Fibroblast of skin of left quadriceps (primary cell): ENCODE results near the gene DAPK1.
A peak's percentile ranks its signal among the peaks of the same experiment; 100 is the strongest.

Experiments
- DNase-seq, 2 experiments: peaks; one replicate each; pipeline ENCODE4 v3.0.0-alpha.2; 2013; ENCODE audit warnings: low read depth in 2 of 2

Gene DAPK1

GRCh38 chr9:87594194-87594593 lies 96.5 kb downstream of the DAPK1 start:
- DNase-seq = no peak

DNA sequence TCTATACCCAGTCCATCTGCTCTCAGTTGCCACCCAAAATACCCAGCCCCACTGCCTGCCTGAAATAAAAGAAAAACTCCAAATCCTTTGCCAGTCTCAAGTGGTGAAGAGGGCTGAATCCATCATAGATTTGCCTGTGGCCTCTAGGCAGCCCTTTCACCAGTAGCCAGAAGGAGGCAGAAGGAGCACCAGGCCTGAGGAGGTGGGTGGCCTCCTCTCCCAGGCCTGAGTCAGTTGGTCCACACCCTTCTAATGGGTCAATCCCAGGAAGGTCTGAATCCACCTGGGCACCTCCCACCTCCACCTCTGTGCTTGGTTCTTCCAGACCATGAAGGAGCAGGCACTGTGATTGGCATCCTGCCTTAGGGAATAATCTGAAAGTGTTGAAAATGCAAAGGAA lies 97.0 kb downstream of the DAPK1 start:
- DNase-seq = no peak

DNA sequence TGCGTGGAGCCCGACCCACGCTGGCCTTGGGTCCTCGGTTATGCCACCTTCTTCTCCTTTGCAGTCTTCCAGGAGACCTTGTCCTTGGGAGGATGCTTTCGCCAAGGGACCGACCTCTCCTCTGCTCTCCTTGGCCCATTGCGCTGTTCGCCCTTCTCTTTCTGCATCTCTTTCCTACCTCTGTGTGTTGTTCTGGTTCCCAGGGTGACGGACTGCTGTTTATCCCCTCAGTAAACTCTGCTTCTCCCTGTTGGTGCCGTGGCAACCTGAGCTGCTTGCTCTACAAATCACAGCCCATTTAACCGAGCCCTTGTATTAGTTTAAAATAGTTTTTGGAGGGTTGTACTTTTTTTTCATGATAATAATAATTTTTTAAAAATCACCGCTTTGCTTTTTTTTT lies 97.9 kb downstream of the DAPK1 start:
- DNase-seq = no peak

GRCh38 chr9:87596862-87597261 lies 99.2 kb downstream of the DAPK1 start:
- no peak for DNase-seq

GRCh38 chr9:87597710-87598443 lies 100.2 kb downstream of the DAPK1 start:
- DNase-seq = no peak

DNA sequence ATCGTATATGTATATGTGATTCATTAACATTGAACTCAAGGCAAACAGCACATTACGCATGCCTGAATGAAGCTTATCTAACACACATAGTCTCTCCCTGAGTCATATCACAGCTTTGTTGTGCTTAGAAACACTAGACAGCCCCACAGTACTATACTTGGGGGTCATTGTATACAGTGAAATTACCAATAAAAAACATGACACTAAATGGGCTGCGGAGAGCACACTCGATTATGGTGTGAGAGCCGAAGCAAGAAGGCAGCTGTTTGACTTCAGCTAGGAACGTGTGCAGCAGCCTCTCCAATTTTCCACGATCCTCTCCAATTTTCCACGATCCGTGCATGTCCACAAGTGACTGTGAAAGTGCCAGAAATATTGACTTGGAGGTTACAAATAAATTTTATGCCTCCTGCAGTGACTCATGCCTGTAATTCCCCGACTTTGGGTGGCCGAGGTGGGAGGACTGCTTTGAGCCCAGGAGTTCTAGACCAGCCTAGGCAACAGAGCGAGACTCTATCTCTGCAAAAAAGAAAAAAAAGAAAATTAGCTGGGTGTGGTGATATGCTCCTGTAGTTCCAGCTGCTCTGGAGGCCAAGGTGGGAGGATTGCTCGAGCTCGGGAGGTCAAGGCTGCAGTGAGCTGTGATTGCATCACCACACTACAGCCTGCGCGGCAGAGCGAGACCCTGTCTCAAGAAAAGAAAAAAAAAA lies 102.4 kb downstream of the DAPK1 start:
- peak; percentile 69 to 72 for DNase-seq

DNA sequence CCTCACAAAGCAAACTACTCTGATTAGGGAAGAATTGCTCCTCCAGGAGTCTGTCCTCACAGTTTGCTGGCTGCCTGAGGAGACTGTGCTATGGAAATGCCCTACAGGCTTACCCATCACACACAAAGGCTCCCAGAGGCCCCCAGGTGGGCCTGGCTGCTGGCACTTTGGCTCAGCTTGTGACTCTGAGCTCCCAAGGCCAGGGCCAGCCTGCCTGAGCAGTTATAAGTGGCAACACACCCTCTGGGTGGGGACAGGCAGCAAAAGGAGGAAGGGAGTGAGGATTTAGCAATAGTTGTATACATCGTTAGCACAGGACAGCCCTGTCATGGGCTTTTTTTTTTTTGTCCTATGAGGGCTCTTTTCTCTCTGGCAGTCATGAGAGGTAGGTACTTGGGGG lies 103.5 kb downstream of the DAPK1 start:
- DNase-seq = no peak

DNA sequence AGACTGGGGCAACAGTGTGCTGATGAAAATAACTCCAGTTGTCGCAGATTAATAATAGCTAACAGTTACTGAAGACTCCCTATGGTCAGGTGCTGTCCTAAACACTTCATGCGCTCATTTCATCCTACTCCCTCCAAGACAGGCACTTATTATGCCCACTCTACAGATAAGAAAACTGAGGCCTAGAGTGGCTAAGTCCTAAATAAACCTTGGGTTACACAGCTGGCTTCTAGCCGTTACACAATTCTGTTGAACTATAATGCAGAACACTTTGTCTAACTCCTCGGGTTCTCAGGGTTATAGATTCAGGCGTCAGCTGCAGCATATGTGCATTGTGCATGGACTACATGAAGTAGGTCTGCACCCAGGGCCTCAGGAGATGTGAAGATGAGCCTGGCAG lies 103.9 kb downstream of the DAPK1 start:
- no peak for DNase-seq

DNA sequence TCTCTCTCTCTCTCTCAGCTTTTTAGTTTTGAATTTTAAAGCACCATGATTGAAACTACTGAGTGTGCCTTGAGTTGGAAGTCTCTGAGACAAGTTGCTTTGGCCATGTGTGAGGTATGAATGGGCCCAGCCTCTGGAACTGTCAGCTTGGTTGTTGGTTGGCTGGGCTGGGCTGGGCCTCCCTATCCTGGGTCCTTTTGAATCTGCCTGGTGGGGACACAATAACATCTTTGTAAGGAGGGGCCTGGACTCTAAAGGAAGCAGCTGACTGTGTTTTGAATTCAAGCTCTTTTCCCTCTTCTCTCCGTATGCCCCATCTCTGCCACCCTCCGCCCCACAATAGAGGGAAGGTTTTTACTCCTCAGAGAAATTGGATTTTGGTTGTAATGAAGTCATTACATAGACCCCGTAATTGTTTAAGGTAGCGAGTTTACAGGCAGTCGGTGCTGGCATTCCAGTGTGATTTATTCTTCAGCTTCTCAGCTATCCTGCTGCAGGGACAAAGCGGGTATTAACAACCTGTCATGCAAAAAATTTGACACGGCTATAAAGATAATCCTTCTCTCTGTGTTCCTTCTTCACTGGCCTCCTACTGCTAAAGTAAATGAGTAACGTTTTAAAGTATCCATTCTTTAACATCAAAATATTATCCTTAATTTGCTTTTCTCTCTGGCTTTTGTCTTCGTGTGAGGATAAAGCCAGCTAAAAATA lies 105.4 kb downstream of the DAPK1 start:
- no peak for DNase-seq

DNA sequence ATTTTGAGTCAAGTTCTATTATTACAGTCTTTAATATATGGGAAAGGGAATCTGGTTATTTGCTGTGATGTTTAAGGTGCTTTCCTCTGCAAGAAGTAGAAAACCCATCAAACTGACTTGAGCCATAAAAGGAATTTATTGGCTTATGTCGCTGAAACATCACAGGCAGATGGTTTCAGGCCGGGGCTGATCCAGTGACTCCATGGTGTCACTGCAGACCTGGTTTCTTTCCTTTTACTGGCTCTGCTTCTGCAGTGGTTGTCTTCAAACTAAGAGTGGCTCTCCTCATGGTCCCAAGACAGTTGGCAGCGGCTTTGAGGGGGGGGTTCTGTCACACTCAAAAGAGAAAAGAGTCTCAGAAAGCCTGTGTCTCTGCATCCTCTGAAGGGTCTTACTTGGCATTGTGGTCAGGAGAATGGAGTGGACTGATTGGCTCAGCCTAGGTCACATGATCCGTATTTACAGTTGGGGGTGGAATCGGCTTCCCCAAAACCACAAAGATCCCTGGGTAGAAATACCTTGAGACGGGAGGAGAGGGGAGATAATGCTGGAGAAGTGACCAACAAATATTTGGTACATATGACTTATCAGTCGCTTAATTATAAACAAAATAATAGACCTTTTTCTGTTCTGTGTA lies 106.3 kb downstream of the DAPK1 start:
- DNase-seq = no peak

- no peak for DNase-seq
Observed at GRCh38 chr9:87604886-87605588, 107.4 kb downstream of the DAPK1 start.

GRCh38 chr9:87605676-87606075 lies 108.0 kb downstream of the DAPK1 start:
- no peak for DNase-seq

- DNase-seq = peak; percentile 44 to 48
Observed at GRCh38 chr9:87606841-87607521, 109.3 kb downstream of the DAPK1 start.

DNA sequence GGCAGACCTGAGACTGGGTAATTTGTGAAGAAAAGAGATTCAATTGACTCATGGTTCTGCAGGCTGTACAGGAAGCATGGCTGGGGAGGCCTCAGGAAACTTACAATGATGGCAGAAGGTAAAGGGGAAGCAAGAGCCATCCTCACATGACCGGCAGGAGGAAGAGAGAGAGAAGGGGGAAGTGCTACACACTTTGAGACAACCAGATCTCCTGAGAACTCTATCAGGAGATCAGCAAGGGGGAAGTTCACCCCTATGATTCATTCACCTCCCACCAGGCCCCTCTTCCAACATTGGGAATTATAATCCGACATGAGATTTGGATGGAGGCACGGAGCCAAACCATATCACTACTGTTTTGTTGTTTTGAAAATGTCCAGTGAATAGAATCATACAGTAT lies 110.2 kb downstream of the DAPK1 start:
- no peak for DNase-seq

DNA sequence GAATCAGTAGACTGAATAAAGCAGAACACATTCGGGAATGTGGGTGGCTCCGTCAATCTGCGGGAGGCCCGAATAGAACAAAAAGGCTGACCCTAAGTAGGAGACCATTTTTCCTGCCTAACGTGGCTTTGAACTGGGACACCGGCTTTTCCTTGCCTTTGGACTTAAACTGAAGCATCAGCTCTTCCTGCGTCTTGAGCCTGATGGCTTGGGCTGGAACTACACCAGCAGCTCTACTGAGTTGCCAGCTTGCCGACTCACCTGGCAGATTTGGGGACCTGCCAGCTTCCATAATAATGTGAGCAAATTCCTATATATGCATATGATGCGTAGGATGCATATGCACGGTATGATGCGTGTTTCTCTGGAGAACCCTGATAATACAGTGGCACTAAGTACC lies 111.3 kb downstream of the DAPK1 start:
- no peak for DNase-seq

DNA sequence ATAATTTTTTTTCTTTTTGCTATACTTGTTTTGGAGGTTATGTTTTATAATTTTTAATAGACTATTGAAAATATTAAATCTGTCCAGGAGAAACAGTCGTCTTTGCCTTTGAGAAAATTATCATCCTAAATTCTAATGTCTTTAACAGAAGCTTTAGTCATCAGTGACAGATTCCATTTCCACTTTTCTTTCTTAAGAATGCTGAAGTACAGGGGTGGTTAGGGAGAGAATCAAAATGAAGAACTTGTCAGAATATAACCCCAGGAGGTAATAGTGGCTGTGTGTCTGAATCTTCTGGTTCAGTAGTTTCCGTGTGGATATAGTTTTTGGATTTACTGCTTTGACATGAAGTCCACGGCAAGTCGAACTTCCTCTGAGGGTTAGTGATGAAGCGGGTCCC lies 111.8 kb downstream of the DAPK1 start:
- DNase-seq = no peak

DNA sequence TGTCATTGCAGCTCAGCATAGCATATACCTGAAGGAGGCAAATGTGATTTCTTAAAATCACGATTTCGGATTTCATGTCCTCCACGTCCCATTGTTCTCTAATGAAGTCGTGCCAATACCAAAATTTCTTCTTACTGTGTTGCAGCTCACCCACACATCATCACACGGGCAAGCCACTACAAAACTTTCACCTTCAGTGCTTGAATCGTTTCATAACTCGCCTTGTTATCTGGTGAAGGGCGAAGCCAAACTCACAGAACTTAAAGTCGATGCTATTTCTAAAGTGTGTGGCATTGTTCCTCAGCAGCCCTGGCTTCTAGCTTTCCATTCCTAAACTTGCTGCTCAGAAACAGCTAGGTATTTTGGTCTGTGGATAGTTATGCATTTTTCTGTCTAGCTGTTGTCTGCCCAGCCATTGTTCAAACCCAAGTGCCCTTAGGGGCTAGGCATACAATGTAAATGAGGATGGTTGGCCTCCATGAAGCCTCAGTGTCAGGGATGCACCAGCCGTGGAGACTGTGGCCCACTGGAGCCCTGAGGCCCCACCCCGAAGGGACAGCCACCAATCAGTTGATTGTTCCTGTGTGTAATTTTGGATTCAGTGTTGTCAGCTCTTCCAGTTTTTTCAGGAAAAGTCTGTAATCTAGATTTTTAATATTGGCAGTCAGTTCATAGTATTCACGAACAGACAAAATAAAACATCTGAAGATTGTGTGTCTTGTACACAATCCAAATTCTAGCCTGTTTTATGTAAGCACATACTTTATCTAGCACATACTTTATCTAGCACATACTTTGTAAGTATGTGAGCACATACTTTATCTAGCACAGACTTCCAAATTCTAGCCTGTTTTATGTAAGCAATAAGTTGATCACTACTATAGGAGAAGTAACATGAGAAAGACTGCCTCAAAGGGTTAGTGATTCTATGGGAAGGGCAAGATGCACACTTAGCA lies 112.8 kb downstream of the DAPK1 start:
- no peak for DNase-seq

GRCh38 chr9:87611776-87612175 lies 114.1 kb downstream of the DAPK1 start:
- DNase-seq = no peak

DNA sequence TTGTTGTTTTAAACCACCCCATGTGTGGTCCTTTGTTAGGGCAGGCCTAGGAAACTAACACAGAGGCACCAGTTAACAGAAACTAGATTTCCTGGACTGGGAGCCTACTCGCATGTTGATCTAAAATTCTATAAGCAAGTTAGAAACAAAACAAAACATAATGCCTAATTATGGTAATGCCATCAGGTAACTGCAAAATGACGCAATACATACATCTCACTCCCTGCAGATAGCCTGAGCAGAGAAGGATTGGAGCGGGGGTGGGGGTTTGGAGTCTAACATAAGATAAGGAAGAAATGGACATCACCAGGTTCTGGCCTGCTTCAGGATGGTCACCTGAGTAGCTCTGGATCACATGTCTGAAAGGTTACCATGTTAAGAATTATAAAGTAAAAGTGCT lies 114.9 kb downstream of the DAPK1 start:
- no peak for DNase-seq
